ENCODE data around the gene DPP4.

DNA sequence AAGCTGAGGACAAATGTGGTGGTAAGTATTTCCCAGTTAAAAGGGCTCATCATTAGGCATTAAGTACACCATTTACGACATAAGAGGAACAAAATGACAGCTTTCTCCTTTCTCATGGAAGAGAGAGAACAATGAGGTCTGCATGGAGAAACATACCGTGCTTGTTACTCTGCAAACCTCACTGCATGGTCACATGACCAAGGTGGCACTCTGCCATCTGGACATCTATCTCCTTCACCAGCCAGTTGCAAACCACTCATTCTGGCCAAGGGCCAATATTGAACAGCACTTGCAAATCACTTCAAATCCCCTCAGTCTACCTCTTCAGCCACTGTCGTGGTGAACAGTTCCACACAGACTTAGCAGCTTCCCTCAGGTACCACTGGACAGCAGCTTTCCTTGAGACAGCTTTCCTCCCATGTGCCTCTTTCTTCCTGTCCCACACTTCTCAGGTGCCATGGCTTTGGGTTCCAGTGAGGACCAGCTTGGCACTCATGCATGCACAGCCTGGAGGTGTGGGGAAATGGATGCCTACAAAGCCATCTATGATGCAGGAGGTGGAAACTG, 29.5 kb upstream of the DPP4 start:
- TF ChIP-seq, protein P1, sequence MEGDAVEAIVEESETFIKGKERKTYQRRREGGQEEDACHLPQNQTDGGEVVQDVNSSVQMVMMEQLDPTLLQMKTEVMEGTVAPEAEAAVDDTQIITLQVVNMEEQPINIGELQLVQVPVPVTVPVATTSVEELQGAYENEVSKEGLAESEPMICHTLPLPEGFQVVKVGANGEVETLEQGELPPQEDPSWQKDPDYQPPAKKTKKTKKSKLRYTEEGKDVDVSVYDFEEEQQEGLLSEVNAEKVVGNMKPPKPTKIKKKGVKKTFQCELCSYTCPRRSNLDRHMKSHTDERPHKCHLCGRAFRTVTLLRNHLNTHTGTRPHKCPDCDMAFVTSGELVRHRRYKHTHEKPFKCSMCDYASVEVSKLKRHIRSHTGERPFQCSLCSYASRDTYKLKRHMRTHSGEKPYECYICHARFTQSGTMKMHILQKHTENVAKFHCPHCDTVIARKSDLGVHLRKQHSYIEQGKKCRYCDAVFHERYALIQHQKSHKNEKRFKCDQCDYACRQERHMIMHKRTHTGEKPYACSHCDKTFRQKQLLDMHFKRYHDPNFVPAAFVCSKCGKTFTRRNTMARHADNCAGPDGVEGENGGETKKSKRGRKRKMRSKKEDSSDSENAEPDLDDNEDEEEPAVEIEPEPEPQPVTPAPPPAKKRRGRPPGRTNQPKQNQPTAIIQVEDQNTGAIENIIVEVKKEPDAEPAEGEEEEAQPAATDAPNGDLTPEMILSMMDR (IDR thresholded peaks at IDR 0.05): no peak
- no peak for TF ChIP-seq POLR2A (IDR thresholded peaks at IDR 0.05)
